Choroid plexus epithelial cell (primary cell): ENCODE data around the gene FBL.

Experiments used
- DNase-seq: peaks from one replicate; pipeline ENCODE4 v3.0.0-alpha.2; 2010; ENCODE audit warnings: low read depth
- H3K4me3 ChIP-seq: 2 replicates; pipeline ENCODE4 v1.5.1; 2011; ENCODE audit warnings: low read depth, mild to moderate bottlenecking, control low read depth, low read length, moderate library complexity
- TF ChIP-seq, protein P1 (sequence below): conservative IDR thresholded peaks from 2 replicates; pipeline ENCODE4 v1.5.1; 2011; ENCODE audit warnings: low read depth, mild to moderate bottlenecking, control low read depth, inconsistent platforms, low read length, moderate library complexity

FBL gene

DNA sequence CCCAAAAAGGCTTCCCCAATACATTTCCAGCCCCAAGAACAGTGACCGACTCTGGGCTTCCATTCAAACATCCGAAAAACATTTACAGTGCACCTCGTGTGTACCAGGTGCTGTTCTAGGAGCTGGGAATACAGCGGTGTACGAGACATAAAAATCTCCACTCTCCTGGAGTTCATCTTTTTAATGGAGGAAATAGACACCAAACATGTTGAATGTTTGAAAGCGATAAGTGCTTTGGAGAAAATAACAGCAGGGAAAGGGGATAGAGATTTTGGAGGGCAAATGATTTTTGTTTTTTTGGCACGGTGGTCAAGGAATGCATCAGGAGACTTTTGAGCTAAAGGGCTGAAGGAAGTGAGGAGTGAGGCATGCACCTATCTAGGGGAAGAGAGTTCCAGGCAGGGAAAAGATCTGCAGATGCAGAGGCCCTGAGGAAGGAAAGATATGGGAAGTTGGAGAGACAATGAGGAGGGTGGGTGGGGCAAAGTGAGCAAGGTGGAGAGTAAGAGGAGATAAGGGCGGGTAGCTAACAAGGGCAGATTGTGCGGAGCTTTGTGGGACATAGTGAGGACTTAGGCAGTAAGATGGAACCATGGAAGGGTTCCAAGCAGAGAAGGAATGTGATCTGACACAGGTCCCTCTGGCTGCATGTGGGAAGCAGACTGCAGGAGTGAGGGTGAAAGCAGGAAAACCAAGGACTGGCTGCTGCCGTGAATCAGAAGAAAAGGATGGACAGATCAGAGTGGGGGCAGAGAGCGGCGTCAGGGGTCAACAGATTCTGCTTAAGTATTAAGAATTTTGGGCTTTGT is 703 bp upstream of the FBL start:
- DNase-seq = peak; percentile 24
- peak overlapping the region; percentile 80 for H3K4me3 ChIP-seq
- TF ChIP-seq, protein P1, sequence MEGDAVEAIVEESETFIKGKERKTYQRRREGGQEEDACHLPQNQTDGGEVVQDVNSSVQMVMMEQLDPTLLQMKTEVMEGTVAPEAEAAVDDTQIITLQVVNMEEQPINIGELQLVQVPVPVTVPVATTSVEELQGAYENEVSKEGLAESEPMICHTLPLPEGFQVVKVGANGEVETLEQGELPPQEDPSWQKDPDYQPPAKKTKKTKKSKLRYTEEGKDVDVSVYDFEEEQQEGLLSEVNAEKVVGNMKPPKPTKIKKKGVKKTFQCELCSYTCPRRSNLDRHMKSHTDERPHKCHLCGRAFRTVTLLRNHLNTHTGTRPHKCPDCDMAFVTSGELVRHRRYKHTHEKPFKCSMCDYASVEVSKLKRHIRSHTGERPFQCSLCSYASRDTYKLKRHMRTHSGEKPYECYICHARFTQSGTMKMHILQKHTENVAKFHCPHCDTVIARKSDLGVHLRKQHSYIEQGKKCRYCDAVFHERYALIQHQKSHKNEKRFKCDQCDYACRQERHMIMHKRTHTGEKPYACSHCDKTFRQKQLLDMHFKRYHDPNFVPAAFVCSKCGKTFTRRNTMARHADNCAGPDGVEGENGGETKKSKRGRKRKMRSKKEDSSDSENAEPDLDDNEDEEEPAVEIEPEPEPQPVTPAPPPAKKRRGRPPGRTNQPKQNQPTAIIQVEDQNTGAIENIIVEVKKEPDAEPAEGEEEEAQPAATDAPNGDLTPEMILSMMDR = no peak

DNA sequence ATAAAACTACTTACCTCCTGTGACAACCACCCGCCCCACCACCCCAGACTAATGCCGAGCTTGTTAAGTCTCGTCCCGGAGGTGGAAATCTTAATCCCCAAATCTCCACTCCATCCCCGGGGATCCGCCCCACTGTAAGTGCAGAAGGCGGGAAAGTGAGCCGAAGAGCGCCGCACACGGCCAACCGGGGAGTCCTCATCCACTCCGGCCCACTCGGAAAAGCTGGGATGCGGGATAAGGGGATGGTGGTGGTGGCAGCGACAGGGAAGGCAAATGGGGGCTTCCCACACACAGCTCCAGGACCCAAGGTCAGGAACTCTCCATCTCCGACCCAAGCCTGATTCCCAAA is 621 bp downstream of the FBL start:
- peak overlapping the region; percentile 80 for H3K4me3 ChIP-seq
- TF ChIP-seq, protein P1 = peak; percentile 42
- DNase-seq = peak; percentile 23

GRCh38 chr19:39845172-39845571 is 1.0 kb downstream of the FBL start:
- peak overlapping the region; percentile 80 for H3K4me3 ChIP-seq
- TF ChIP-seq, protein P1 = no peak
- no peak for DNase-seq

DNA sequence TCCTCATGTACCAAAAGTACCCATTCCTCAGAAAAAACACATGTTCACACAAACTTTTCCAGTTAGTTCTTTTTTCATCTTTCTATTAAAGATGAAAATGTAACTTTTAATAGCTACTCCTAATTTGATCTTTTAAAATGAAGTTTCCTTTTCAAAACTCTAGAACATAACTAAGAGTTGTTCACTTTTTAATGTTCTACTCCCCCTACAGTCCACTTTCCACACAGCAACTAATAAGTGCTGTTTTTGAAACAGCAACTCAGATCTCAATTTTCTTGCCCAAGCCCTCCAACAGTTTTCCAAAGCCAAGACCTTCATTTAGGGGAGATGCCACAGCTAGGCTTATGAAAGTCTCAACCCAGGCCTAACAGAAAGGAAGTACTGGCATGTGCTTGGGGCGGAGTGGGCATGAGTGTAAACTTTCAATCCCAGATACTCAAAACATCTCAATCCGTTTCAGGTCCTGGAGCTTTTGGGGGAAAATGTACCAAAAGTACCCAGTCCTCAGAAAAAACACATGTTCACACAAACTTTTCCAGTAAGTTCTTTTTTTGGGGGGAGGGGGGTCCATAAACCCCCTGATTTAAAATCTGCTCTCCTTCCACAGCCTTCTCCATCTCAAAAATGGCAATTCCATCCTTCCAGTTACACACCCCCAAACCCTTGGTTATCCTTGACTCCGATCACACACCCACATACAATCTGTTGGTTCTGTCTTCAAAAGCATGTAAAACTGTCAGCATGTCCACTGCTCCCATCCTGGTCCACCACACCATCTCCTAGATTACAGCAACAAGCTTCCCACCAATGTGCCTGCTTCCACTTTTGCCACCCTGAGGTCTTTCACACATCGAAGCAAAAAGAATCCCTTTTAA is 2.0 kb downstream of the FBL start:
- TF ChIP-seq, protein P1 = peak; percentile 67
- H3K4me3 ChIP-seq = no peak overlapping the region
- DNase-seq = peak; percentile 75

GRCh38 chr19:39842693-39843435 is 3.3 kb downstream of the FBL start:
- H3K4me3 ChIP-seq = no peak overlapping the region
- TF ChIP-seq, protein P1 = no peak
- DNase-seq = no peak

- H3K4me3 ChIP-seq = no peak overlapping the region
- DNase-seq = no peak
- TF ChIP-seq, protein P1 = no peak
Observed at GRCh38 chr19:39841041-39841440, 5.1 kb downstream of the FBL start.
